ENCODE results near the gene RNU6-9.
A peak's percentile ranks its signal among the peaks of the same experiment; 100 is the strongest.
"Not testable (repeated sequence)": the region's sequence is repeated elsewhere in the genome, so short reads cannot be mapped to it uniquely, and the experiment has no call there.

RNU6-9 gene

GRCh38 chr19:892894-893689 lies at the start of gene RNU6-9, which contains the start of gene MED16:
TSS of gene RNU6-9 (plus strand) at chr19:893484.
TSS of gene MED16 (minus strand) at chr19:893187. CDS start at chr19:891131, 2,056 bp downstream.
- FAIRE-seq, result peak; percentile 70

GRCh38 chr19:843836-844545 lies 49.3 kb upstream of the RNU6-9 start:
- no peak for FAIRE-seq

GRCh38 chr19:844546-844971 lies 48.7 kb upstream of the RNU6-9 start:
- no peak for FAIRE-seq

- no peak for FAIRE-seq
Measured at GRCh38 chr19:845707-846521, 47.4 kb upstream of the RNU6-9 start.

- FAIRE-seq, result no peak
Measured at GRCh38 chr19:848386-848921, 44.8 kb upstream of the RNU6-9 start.

- not testable (repeated sequence) for FAIRE-seq
Measured at GRCh38 chr19:849195-849594, 44.1 kb upstream of the RNU6-9 start.

GRCh38 chr19:850221-850978 lies 42.9 kb upstream of the RNU6-9 start:
- FAIRE-seq, result no peak

GRCh38 chr19:850979-851335 lies 42.3 kb upstream of the RNU6-9 start:
- FAIRE-seq, result no peak

GRCh38 chr19:852136-853013 lies 40.9 kb upstream of the RNU6-9 start, which contains the start of gene ELANE:
TSS of gene ELANE (plus strand) at chr19:852303. CDS start at chr19:852329, 26 bp downstream.
- FAIRE-seq, result no peak

- FAIRE-seq, result no peak
Measured at GRCh38 chr19:853014-853585, 40.2 kb upstream of the RNU6-9 start.

GRCh38 chr19:853614-854220 lies 39.6 kb upstream of the RNU6-9 start:
- not testable (repeated sequence) for FAIRE-seq

GRCh38 chr19:854549-854948 lies 38.7 kb upstream of the RNU6-9 start:
- peak; percentile 98 for FAIRE-seq

GRCh38 chr19:855142-855541 lies 38.1 kb upstream of the RNU6-9 start:
- FAIRE-seq, result no peak

- no peak for FAIRE-seq
Measured at GRCh38 chr19:855566-856120, 37.6 kb upstream of the RNU6-9 start.

- no peak for FAIRE-seq
Measured at GRCh38 chr19:858284-858683, 35.0 kb upstream of the RNU6-9 start.

GRCh38 chr19:858868-859843 lies 34.1 kb upstream of the RNU6-9 start, which contains the start of gene CFD:
TSS of gene CFD (plus strand) at chr19:859664. CDS start at chr19:859690, 26 bp downstream.
- FAIRE-seq, result no peak

- FAIRE-seq, result no peak
Measured at GRCh38 chr19:861141-861755, 32.0 kb upstream of the RNU6-9 start.

Data from A204.1 (cell line).